Jurkat, Clone E6-1 (cell line): ENCODE results near the gene CELF1. TPM values are rescaled to one million over a fixed set of nuclear protein-coding genes. Genes with fewer than 3 reads are reported as not detected.

Experiments used
- DNase-seq: peaks from one replicate; pipeline ENCODE4 v3.0.0-alpha.2; 2011; ENCODE audit warnings: low read depth, low spot score
- H3K4me3 ChIP-seq: 2 replicates; pipeline ENCODE4 v1.5.1; 2011; ENCODE audit warnings: mild to moderate bottlenecking, low read length, control low read depth, moderate library complexity
- polyA plus RNA-seq: library from polyadenylated mRNA; unstranded; fragments of >200 nt; gene quantifications from one replicate; pipeline ENCODE4 v1.2.1, GENCODE V29; 2012; ENCODE audit warnings: missing spikeins; ENCODE audit not compliant: insufficient read length, insufficient read depth

CELF1 gene
- polyA plus RNA-seq = 24.0 TPM

DNA sequence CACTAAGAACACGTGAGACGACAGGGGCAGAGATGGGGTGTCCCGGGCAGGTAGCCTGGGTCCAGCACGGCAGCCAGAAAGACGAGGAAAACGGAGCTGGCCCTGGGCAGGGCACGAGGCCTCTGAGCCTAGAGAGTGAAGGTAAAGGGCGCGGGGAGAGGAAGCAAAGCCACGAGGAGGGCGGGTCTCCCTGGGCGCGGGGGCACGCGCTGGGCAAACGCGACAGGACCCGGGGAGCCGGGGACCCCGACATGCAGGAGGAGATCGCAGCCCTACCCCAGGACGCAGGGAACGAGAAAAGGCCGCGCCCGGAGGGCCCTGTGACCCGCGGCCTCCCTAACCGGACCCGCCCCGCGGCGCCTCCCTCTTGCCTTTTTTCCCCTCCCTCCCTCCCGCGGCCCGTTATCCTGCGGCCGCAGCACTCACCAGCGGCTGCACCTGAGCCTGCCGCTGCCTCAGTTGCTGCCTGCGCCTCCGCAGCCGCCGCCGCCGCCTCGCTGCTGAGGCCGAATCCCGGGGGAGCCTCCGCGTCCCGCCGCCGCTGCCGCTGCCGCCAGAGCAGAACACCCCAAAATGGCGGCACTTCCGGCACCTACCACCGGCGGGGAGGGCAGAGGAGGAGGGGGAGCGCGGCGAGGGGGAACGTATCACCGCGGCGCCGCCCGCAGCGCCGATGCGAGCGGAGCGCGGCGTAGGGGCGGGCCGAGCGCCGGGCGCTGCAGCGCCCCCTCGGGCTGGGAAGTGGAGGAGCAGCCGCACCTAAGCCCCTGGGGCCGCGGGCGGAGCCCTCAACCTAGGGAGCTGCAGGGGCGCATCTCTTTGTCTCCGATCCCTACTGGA, at the start of gene CELF1:
Gene CELF1 (minus strand): TSS at position 567 of the 840 bp plus-strand sequence. CDS start 53,609 bp downstream, outside the sequence.
- peak; percentile 82 for DNase-seq

GRCh38 chr11:47599902-47600301, 47.0 kb upstream of the CELF1 start:
- no peak overlapping the region for H3K4me3 ChIP-seq
- no peak for DNase-seq

More for the DNA sequence above, at the start of gene CELF1:
- peak within 1 kb of the TSS; percentile 94 for H3K4me3 ChIP-seq

GRCh38 chr11:47595967-47596366, 43.0 kb upstream of the CELF1 start:
- no peak for DNase-seq
- H3K4me3 ChIP-seq = no peak overlapping the region

DNA sequence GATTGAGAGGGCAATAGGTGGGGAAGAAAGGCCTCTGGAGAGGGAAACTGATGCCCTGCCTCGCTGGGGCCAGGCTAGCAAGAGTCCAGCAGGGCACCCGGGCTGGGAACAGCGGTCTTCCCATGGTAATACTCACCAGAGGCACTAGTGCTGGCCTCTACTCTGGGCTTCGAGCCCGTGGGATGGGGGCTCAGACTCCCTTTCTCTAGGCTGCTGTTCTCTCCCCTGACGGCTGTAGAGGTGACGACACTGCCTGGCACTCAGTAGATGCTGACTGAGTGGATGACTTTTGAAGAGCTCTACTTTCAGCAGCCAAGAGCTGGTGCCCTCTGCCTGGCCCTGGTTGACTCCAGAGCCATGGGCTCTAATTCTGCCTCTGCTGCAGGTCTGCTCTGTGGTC, 42.1 kb upstream of the CELF1 start:
- DNase-seq = no peak
- no peak overlapping the region for H3K4me3 ChIP-seq

DNA sequence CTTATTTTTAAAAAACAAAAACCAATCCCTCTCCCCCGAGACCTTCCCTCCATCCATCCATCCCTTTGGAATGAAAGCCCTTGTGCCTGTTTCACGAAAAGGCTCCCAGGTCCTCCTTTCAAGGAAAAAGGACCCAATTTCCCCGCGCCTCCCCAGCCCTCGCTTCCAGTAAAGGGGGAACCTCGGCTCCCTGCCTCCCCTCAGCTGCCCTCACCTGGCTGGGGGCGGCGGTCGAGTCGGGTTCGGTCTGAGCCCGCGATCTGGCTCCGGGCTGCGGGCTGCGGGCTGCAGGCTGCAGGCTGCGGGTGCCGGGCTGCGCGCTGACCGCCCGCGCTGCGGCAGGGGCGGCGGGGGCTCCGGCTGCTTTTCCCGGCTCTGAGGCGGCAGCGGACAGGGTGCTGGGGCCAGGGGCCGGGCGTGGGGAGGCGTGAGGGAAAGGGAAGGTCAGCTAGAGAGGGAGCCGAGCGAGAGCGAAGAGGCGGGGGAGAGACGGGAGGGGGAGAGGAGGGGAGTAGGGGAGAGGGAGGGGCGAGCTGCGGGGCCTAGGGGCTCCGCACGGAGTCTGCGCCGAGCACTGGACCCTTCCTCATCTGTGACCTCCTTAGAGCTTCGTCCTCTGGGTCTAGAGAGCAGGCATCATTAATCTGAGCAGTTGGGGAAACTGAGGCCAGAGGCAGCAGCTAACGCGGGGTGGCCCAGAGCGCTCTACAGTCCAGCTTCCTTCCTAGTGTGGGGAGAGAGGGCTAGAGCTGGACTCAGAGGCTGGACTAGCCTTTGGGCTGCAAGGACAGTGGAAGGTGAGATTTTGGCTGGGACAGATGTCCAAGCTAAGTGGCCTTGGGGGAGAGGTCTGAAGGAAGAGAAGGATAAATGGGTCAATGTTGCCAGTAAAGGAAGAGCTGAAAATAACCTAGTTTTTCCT, 41.3 kb upstream of the CELF1 start, which contains the start of gene C1QTNF4:
Gene C1QTNF4 (minus strand): TSS at position 478 of the 922 bp plus-strand sequence. CDS start 3,601 bp downstream, outside the sequence.
- no peak for DNase-seq
- H3K4me3 ChIP-seq = no peak within 1 kb of the TSS

DNA sequence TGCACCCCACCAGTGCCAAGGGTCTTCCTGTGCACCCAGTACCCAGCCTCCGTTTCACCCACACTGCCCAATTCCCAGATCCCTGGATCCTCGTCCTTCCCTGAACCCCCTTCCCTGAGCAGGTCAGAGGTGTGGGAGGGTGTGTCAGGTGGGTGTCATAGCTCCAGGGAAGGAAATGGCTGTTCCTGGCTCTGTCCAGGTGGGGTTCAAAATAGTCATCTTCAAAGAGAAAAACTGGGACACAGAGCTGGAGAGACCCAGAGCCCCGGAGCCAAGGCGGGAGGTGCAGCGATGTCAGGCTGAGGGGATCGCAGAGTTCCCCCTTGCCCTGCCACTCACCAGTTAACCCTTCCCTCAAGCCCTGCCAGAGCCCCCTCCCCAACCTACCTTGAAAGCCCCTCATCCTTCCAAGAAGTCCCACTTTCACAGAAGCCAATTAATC, 40.6 kb upstream of the CELF1 start:
- no peak overlapping the region for H3K4me3 ChIP-seq
- no peak for DNase-seq

- no peak overlapping the region for H3K4me3 ChIP-seq
- no peak for DNase-seq
Observed at GRCh38 chr11:47592970-47593369, 40.0 kb upstream of the CELF1 start.

DNA sequence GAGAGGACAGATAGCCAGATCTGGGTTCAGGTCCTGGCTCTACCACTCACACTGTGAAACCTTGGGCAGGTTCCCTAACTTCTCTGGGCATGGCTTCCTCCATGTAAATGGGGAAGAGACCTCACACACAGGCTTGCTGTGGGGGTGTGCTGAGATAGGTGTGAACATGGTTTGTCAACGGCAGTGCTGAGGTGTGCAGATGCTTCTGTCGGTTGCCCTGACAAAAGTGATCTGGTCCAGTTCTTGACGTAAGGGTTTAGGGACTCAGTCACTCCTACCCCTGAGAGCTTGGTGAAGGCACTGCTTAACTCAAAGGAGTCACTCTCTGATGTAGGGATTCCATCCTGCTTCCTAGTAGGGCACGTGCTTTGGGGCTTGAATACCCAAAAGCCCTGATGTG, 39.3 kb upstream of the CELF1 start:
- DNase-seq = no peak
- no peak overlapping the region for H3K4me3 ChIP-seq

- DNase-seq = peak; percentile 37
- peak overlapping the region; percentile 15 for H3K4me3 ChIP-seq
Observed at GRCh38 chr11:47591764-47592163, 38.8 kb upstream of the CELF1 start.

DNA sequence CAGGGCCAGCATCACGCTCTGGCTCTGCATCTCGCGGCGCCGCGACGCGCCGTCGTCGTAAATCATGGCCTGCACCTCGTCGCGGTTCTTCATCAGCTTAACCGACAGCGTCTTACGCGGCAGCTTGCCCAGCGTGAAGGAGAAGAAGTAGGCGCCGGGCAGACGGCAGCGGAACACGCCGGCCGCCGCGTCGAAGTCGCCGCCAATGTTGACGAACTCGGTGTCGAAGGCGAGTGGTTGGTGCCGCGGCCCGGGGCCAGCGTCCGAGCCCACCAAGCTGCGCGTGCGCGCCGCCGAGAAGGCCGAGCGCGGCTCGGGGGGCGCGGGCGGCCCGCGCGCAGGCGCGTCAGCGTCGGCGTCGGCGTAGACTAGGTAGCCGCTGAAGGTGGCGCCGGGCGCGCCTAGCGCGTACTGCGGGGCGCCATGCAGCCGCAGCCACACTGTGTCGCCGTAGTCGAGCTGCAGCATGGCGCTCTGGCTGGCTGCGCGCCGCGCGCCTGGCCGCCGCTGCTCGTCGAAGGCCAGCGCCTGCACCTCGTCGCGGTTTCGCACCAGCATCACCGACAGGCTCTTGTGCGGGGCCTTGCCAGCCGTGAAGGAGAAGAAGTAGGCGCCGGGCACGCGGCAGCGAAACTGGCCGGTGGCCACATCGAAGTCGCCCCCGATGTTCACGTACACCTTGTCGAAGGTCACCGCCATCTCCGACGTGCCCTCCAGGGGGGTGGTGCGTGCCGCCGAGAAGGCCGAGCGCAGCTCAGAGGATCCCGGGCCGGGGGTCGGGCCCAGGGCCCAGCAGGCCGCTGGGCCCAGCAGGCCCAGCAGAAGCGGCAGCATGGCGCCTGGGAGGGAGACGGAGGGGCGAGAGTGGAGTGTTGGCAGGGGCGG, 37.3 kb upstream of the CELF1 start:
- H3K4me3 ChIP-seq = no peak overlapping the region
- no peak for DNase-seq

- no peak for DNase-seq
- H3K4me3 ChIP-seq = no peak overlapping the region
Observed at GRCh38 chr11:47589584-47589976, 36.6 kb upstream of the CELF1 start.

DNA sequence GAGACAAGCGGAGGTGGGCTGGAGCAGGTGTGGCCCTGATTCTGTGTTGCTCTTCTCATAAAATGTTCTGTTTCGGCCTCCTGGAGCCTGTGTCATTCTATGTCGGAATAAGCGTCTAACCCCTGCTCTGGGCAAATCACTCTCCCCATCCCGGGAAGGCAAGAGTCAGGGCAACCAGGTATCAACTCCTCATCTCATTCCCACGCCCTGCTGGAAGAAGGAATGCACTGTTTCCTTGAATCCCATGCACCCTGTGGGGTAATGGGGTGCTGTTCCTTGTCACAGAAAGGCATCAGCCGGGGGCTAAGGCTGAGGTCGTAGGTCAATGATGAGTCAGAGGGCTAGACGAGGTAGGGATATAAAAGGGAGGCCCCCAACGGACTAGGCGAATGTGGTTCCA, 36.2 kb upstream of the CELF1 start:
- no peak for DNase-seq
- no peak overlapping the region for H3K4me3 ChIP-seq

DNA sequence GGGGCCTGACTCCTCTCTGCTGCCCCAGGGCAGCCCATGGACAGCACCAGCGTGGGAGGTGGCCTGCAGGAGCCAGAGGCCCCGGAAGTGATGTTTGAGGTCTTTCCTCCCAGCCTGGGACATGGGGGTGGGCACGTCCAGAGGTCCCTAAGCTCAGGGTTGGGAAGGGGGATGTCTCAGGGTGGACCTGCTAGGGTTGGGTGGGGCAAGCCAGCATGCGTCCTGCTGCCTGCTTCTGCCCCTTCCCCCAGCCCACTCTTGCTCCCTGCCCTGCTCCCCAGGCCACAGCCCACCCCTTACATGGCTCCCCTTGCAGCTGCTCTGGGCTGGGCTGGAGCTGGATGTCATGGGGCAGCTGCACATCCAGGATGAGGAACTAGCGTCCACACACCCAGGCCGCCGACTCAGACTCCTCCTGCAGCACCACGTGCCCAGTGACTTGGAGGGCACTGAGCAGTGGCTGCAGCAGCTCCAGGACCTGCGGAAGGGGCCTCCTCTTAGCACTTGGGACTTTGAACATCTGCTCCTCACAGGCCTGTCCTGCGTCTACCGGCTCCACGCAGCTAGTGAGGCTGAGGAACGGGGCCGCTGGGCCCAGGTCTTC, 34.9 kb upstream of the CELF1 start:
- DNase-seq = no peak
- H3K4me3 ChIP-seq = no peak overlapping the region

DNA sequence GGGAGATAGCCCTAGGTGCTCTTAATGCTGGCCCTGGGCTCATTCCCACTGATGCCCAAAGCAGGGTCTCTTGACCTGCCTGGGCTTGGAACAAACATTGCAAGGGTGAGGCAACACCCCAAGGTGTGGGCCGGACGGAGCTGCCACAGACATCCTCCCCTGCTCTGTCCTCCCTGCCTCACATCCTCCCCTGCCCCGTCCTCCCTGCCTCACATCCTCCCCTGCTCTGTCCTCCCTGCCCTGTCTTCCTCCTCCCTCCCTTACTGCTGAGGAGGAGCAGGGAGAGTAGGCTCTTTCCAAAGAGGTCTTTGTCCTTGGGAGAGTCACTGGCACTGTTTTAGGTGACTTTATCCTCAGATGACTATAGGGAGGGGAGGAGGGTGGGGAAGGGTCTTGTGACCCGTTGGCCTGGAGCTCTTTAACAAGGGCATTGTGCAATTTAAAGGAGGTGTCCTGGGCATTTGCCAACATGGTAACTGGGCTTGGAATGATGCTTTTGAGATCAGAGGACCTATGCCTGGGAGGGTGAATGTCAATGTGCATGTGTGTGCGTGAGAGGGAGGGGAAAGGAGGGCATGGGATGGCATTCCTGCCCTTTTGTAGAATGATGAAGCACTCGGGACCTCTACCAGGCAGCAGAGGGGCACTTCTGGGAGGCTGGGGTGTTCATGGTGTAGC, 34.2 kb upstream of the CELF1 start:
- no peak overlapping the region for H3K4me3 ChIP-seq
- no peak for DNase-seq

DNA sequence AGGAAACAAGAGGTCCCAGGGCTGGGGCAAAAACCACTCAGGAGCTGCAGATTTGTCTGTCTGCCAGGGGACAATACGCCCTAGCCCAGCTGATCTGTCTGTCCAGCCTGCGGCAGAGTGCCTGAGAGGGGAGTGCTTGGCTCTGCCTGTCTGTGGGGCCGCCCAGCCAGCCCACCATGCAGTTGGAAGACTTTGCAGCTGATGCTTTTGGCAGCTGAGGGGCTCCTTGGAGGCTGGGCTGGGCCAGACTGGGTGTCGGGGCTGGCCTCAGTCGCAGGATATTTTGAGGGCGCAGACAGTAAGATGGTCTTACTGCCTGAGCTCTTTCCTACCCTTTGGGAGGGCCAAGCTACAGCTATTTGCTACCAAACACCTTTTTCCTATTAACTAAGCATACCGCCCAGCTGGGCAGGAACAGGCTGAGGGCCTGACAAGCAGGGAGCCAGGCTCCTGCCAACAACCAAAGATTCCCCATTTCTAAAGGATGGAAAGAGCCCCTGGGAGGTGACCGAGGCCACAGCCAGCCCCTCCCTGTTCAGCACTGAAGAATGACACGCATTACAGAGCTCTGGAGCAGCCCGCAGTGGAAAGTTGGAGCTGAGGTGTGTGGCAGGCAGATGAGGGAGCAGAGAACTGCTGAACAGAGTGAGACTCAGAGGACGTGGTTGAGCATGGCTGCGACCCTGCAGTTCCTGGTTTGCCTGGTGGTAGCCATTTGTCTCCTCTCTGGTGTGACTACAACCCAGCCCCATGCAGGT, 33.3 kb upstream of the CELF1 start, which contains the start of gene FAM180B:
Gene FAM180B (plus strand): TSS at position 581 of the 758 bp plus-strand sequence. CDS start 91 bp downstream, at position 672.
- no peak within 1 kb of the TSS for H3K4me3 ChIP-seq
- no peak for DNase-seq

GRCh38 chr11:47583844-47584243, 30.9 kb upstream of the CELF1 start:
- no peak overlapping the region for H3K4me3 ChIP-seq
- no peak for DNase-seq
